ENCODE results near the gene CACNA1S.

- TF ChIP-seq, protein P1, sequence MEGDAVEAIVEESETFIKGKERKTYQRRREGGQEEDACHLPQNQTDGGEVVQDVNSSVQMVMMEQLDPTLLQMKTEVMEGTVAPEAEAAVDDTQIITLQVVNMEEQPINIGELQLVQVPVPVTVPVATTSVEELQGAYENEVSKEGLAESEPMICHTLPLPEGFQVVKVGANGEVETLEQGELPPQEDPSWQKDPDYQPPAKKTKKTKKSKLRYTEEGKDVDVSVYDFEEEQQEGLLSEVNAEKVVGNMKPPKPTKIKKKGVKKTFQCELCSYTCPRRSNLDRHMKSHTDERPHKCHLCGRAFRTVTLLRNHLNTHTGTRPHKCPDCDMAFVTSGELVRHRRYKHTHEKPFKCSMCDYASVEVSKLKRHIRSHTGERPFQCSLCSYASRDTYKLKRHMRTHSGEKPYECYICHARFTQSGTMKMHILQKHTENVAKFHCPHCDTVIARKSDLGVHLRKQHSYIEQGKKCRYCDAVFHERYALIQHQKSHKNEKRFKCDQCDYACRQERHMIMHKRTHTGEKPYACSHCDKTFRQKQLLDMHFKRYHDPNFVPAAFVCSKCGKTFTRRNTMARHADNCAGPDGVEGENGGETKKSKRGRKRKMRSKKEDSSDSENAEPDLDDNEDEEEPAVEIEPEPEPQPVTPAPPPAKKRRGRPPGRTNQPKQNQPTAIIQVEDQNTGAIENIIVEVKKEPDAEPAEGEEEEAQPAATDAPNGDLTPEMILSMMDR (IDR thresholded peaks at IDR 0.05; ENCODE audit: low read depth, low read length, poor library complexity, severe bottlenecking): no peak
- no peak for TF ChIP-seq EZH2phosphoT487 (IDR thresholded peaks at IDR 0.05; ENCODE audit: borderline replicate concordance, low read length)
These were observed 89.8 kb downstream of the CACNA1S start for GRCh38 chr1:201022493-201022819.
